Hepatocyte (in vitro differentiated cells): ENCODE measurements around the gene ABCD2.

Experiments
- CTCF ChIP-seq: fragments of 200-600 bp; sonication (generic); IDR thresholded peaks from 2 replicates; pipeline ENCODE4 v1.5.1; 2016; ENCODE audit warnings: antibody characterized with exemption, mild to moderate bottlenecking; ENCODE audit not compliant: poor library complexity
- EZH2phosphoT487 ChIP-seq: fragments of 200-600 bp; sonication (generic); IDR thresholded peaks from one replicate; pipeline ENCODE4 v1.6.1; 2018; ENCODE audit warnings: antibody characterized with exemption, mild to moderate bottlenecking, low read depth, moderate library complexity; ENCODE audit not compliant: unreplicated experiment, severe bottlenecking

GRCh38 chr12:39605996-39606395 is 13.6 kb downstream of the ABCD2 start:
- TF ChIP-seq CTCF = no peak
- no peak for TF ChIP-seq EZH2phosphoT487
